Measurements from ENCODE around the gene MRPL12.
A peak's percentile ranks its signal among the peaks of the same experiment; 100 is the strongest.
"Not testable (repeated sequence)": the region's sequence is repeated elsewhere in the genome, so short reads cannot be mapped to it uniquely, and the experiment has no call there.

The MRPL12 gene

GRCh38 chr17:81717766-81718089, 14.6 kb downstream of the MRPL12 start:
- DNase-seq, result no peak

DNA sequence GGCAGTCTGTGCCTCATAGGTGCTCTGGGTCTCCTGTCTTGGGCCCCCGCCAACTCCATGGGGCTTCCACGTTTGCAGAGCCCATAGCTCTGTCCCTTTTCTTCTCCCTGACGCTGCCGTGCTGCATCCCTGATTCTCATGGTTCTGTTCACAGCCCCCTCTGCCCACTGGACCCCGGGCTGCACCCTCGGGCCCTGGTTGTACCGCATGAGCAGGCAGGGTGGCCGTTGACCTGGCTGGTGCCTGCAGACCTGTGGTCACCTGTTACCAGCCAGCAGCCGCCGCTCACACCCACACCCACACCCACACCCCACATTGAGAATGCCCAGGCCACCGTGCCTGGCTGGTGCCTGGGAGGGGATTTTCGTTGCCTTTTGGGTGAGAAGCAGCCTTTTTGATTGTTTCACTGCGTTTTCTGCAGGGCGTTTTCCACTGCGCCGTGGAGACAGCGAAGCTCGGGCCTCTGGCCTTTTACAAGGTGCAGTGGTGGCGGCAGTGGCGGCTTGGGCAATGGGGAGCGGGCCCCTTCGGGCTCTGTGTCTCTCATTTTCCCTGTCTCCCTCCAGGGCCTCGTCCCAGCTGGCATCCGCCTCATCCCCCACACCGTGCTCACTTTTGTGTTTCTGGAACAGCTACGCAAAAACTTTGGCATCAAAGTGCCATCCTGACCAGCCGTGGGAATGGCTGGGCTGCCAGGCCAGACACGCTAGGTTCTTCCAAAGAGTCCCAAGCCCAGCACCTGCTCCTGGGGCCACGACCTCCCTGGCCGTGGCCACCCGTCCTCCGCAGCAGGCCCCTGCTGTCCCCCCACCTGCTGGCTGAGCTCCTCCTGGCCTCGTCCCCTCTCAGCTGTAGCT, 16.5 kb downstream of the MRPL12 start:
- no peak for DNase-seq

GRCh38 chr17:81720267-81721071, 17.3 kb downstream of the MRPL12 start:
- no peak for DNase-seq

DNA sequence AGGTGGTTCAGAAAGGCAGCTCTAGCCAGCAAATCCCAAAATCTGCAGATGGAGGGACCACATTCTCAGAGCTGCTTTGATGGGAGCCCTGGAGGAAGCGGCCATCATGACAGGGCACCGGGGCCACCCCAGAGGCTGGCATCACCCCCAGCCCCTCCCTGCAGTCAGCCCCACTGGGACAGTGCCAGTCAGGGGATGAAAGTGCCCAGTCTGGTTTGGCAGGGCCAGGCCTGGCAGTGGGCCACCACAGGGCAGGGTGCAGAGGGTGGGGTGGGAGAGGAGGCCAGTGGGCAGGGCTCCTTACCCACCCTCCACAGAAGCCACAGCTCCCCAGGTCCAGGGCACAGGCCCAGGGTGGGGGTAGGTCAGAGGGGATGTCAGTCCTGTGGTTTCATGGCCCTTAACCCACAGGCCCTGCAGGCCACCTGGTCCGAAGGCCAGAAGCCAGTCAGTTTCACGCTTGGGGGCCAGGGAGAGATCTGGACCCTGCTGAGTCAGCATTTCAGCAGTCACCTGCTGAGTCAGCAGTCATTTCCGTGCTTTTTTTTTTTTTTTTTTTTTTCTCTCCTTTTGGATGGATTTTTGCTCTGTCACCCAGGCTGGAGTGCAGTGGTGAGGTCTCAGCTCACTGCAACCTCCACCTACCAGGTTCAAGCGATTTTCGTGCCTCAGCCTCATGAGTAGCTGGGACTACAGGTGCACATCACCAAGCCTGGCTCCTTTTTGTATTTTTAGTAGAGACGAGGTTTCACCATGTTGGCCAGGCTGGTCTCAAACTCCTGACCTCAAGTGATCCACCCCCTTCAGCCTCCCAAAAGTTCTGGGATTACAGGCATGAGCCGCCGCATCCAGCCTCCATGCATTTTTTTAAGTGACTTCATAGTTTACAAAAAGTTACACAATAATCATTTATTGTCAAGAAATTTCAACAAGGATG, 19.3 kb downstream of the MRPL12 start:
- no peak for DNase-seq

DNA sequence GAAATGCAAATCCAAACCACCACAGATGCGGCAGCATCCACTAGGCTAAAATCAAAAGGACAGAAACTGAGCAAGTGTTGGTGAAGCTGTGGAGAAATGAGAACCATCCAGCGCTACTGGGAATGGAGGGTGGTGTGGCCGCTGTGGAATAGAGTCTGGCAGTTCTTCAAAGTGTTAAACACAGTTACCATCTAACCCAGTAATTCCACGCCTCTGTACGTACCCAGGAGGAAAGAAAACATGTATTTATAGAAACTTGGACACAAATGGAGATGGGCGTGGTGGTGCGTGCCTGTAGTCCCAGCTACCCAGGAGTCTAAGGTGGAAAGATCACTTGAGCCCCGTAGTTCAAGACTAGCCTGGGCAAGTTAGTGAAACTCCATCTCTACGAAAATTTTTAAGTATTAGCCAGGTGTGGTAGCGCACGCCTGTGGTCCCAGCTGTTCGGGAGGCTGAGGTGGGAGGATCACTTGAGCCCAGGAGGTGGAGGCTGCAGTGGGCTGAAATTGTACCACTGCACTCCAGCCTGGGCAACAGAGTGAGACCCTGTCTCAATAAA, 20.6 kb downstream of the MRPL12 start:
- DNase-seq, result no peak

DNA sequence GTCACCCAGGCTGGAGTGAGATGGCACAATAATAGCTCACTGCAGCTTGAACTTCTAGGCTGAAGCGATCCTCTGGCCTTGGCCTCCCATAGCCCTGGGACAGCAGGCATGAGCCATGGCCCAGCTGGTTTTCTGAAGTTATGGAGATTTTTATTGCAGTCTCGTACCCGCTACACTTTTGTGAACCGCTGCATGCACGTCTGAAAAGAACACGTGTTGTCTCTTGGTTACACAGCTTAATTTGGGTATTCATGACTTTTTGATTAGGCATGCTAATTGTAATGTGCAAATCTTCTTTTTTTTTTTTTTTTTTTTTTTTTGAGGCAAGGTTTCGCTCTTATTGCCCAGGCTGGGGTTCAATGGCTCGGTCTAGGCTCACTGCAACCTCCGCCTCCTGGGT, 22.3 kb downstream of the MRPL12 start:
- no peak for DNase-seq

DNA sequence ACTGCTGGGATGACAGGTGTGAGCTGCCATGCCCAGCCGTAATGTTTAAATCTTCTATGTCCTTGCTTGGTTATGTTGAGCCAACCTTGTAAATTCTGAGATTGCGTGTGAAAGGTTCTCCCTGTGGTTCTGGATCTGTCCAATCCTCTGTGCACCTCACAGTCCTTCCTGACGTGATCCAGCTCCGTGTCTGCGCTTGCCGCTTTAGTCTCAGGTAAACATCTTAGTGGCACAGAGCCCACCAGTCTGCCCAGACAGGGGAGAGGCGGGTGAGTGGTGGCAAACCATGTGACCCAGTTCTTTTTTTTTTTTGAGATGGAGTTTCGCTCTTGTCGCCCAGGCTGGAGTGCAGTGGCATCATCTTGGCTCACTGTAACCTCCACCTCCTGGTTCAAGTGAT, 22.8 kb downstream of the MRPL12 start:
- no peak for DNase-seq

- no peak for DNase-seq
Observed at GRCh38 chr17:81727324-81728031, 24.3 kb downstream of the MRPL12 start.

GRCh38 chr17:81733507-81734404, 30.6 kb downstream of the MRPL12 start:
- peak; percentile 61 for DNase-seq

DNA sequence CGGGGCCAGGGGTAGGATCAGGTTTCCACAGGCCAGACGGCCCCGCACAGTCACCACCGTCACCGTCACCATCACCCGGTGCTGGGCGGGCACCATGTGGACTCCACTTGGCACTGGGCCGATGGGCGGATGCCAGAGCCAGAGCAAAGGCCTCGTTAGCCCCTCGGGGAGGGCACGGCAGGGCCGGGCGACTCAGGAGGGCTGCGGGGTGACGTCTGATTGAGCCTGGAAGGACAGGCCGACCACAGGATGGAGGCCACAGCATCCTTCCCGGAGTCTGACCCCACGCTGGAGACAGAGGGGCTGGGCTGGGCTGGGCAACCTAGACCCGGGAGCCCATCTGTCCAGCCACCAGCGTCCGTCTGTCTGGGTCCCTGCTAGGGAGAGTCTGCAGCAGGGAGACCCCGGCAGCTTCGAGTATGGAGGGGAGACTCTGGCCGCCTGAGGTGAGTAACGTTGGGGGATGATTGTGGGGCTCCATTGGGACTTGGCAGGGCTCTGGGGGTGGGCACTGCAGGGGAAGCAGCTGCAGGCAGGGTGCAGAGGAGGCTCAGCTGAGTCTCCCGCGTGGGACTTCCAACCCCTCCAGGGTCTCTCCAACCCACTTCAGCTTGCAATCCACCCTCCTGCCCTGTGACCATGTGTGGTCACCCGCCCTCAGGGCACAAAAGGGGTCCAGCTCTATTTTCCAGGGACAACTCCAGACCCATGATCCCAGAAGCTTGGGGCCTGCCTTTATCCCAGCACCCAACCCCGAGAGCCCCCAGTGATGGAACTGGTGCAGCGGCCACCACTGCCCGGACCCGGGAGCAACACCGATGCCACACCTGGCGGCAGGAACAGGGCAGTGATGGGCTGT, 31.5 kb downstream of the MRPL12 start:
- no peak for DNase-seq

DNA sequence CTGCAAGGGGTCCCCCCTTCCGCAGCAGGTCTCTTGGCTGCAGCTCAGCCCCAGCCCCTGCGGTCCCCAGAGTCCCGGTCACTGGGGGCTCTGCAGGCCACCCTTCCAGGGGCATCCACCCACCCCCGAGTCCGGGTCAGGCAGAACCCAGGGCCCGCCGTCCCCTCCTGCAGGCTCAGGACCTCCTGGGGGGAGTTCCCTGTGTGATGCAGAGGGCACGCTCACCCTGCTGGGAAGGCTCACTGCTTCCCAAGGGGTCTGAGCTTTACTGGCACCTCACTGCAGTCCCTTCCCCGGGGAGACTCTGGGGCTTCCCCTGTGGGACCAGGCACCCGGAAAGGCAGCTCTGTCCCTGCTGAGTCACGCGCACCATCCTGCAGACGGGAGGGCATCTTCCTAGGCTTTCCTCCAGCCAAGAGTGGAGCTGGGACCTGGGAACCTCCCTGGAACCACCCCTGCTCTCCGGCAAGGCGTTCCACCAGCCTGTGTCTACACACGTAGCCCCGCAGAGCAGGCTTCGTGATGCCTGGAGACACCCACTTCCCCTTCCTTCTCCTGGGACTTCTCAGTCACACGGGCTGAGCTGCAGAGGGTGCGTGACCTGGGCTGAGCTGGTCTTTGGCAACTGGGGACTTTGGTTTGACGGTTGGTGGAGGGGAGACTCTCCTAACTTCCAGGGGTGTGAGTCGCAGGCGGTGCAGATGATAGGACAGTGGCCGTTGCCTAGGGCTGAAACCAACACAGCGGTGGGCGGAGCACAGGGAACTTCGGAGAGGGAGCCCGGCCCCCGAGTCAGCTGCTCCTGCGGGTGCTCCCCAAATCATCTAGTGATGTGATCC, 32.3 kb downstream of the MRPL12 start:
- peak; percentile 54 for DNase-seq

DNA sequence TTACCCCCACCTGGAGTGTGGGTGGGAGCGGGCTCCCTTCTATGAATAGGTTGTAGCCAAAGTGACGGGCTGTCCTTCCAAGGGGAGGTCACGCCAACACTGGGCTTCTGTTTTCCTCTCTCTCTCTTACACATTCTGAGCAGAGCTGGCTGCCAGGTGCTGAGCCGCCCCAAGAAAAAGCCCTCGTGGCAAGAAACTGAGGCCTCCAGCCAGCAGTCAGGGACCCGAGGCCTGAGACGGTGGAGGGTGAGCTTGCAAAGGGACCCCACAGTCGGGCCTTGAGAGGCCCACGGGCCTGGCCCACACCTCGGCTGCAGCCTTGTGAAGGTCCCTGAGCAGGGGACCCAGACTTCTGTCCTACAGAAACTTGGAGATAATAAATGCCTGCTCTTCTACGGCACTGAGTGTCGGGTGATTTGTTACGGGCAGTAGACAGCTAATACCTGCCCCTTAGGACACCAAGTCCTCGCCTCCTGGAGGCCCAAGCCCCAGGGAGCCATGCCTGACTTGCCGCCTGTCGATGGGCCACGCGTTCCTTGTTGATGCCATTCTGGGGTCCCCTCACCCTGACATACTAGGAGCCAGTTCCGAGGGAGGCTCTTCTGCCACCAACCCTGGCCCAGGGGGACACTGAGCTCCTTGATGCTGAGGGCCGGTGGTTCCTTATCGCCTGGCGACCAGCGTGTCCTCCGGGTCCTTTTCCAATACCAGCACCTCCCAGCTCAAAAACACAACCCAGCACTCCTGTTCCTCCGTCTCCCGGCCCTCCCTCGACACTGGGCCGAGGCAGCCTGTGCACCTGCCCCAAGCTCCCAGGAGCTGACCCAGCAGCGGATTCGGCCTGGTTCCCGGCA, 35.0 kb downstream of the MRPL12 start:
- DNase-seq, result no peak

DNA sequence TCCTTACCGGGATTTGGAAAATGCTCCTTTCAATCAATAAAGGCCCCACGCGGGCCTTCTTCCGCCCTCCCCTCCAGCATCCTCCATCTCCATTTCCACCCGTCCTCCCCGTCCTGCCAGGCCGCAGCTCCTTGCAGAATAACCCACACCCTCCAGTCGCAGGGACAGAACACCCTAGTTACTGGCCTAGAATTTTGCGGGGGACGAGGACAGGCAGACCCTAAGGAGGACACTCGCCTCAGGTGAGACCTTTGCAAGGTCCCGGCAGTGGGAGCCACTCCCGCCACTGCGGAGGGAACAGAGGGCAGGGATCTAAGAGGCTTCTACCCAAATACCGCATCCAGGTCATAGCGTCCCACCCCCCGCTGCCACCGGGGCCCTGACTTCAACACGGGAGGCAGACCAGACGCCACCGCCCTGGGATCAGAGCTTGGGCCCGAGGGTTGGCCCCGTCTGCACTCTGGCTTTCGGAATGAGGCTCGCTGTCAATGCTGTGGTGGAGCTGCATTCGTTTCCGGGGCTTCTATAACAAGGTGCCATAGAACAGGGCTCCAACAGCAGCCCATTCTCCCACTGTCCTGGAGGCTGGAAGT, 35.7 kb downstream of the MRPL12 start:
- DNase-seq, result no peak

DNA sequence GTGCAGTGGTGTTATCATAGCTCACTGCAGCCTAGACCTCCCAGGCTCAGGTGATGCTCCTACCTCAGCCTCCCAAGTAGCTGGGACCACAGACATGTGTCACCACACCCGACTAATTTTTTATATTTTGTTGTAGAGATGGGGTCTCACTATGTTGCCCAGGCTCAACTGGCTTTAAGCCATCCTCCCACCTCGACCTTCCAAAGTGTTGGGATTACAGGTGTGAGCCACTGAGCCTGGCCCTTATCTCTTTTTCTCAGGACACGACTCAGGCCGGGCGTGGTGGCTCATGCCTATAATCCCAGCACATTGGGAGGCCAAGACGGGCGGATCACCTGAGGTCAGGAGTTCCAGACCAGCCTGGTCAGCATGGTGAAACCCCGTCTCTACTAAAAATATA, 36.4 kb downstream of the MRPL12 start:
- DNase-seq, result not testable (repeated sequence)

- no peak for DNase-seq
Observed at GRCh38 chr17:81740395-81740961, 37.3 kb downstream of the MRPL12 start.

- no peak for DNase-seq
Observed at GRCh38 chr17:81741049-81741593, 38.0 kb downstream of the MRPL12 start.

All from fibroblast of skin of right biceps (primary cell).